Peyer's patch (tissue), 4 donors: ENCODE results near the gene MIAT. TPM values are rescaled to one million over a fixed set of nuclear protein-coding genes. Genes with fewer than 3 reads are reported as not detected.

ENCODE experiments used
- DNase-seq, 3 donors: peaks; one replicate each; pipeline ENCODE4 v3.0.0-alpha.2; 2017 to 2019
- H3K27ac ChIP-seq, 4 donors: fragments of 200-600 bp; sonication (generic); one replicate each; pipeline ENCODE4 v1.5.1; 2016 to 2019
- H3K27me3 ChIP-seq, 2 donors: fragments of 200-600 bp; sonication (generic); one replicate each; pipeline ENCODE4 v1.5.1; 2019
- H3K36me3 ChIP-seq, 3 donors: fragments of 200-600 bp; sonication (generic); one replicate each; pipeline ENCODE4 v1.5.1; 2016 to 2019
- H3K4me1 ChIP-seq, 4 donors: fragments of 200-600 bp; sonication (generic); one replicate each; pipeline ENCODE4 v1.5.1; 2016 to 2019
- H3K4me3 ChIP-seq, 4 donors: fragments of 200-600 bp; sonication (generic); 1 replicate in 3 of 4; 2 replicates in 1 of 4; pipeline ENCODE4 v1.5.1; 2016 to 2019; ENCODE audit warnings: mild to moderate bottlenecking in 1 of 4
- H3K9me3 ChIP-seq, 4 donors: fragments of 200-600 bp; sonication (generic); one replicate each; pipeline ENCODE4 v1.5.1; 2016 to 2019; ENCODE audit warnings: mild to moderate bottlenecking in 1 of 4
- CTCF ChIP-seq, 6 experiments: fragments of 450-650 bp in 4 of 6; fragments of 200-600 bp in 2 of 6; sonication (generic) in 1 of 6; IDR thresholded peaks; one replicate each; pipeline ENCODE4 v1.5.1; 2017 to 2019; ENCODE audit warnings: antibody characterized with exemption in 6 of 6, mild to moderate bottlenecking in 3 of 6, moderate library complexity in 1 of 6
- POLR2A ChIP-seq, 2 donors: fragments of 450-650 bp; IDR thresholded peaks; one replicate each; pipeline ENCODE4 v1.5.1; 2017; ENCODE audit warnings: antibody characterized with exemption in 2 of 2, mild to moderate bottlenecking in 2 of 2, moderate library complexity in 2 of 2
- total RNA-seq, 4 donors: library from RNA; depleted of rRNA; stranded (reverse); fragments of >200 nt; gene quantifications; one replicate each; pipeline ENCODE4 v1.1.0, GENCODE V29; 2016

The MIAT gene
- total RNA-seq, 4 donors from 2014 or later: 2.5 to 31.4 (median 5.9) TPM

GRCh38 chr22:26714971-26715370 is 57.6 kb downstream of the MIAT start:
- H3K36me3 ChIP-seq: peaks cover 0 to 11% (median 0%) of the 10 kb centered on the region in 3 donors
- H3K27ac ChIP-seq: no peak overlapping the region
- DNase-seq: no peak
- no peak overlapping the region for H3K4me3 ChIP-seq
- no peak for TF ChIP-seq POLR2A (IDR thresholded peaks at IDR 0.05)
- TF ChIP-seq CTCF (IDR thresholded peaks at IDR 0.05): no peak
- no peaks in the 10 kb centered on the region for H3K9me3 ChIP-seq
- no peaks in the 10 kb centered on the region for H3K27me3 ChIP-seq
- H3K4me1 ChIP-seq: no peaks in the 10 kb centered on the region

- Histone ChIP-seq H3K27me3 (no peaks in the 10 kb centered on the region), H3K4me3 (no peak overlapping the region), H3K36me3 (peaks cover 0 to 11% (median 0%) of the 10 kb centered on the region in 3 donors), H3K27ac (no peak overlapping the region), H3K9me3 (no peaks in the 10 kb centered on the region), H3K4me1 (no peaks in the 10 kb centered on the region)
- no peak for DNase-seq
- TF ChIP-seq CTCF (IDR thresholded peaks at IDR 0.05) (no peak), POLR2A (IDR thresholded peaks at IDR 0.05) (no peak)
Observed at GRCh38 chr22:26715392-26715936, 58.1 kb downstream of the MIAT start.

GRCh38 chr22:26718488-26718887 is 61.1 kb downstream of the MIAT start:
- no peak overlapping the region for H3K27ac ChIP-seq
- peaks cover 0 to 26% (median 0%) of the 10 kb centered on the region in 3 donors for H3K36me3 ChIP-seq
- no peaks in the 10 kb centered on the region for H3K27me3 ChIP-seq
- no peak for TF ChIP-seq CTCF (IDR thresholded peaks at IDR 0.05)
- no peak for TF ChIP-seq POLR2A (IDR thresholded peaks at IDR 0.05)
- no peaks in the 10 kb centered on the region for H3K4me1 ChIP-seq
- H3K9me3 ChIP-seq: no peaks in the 10 kb centered on the region
- no peak for DNase-seq
- H3K4me3 ChIP-seq: no peak overlapping the region

- Histone ChIP-seq H3K4me1 (no peaks in the 10 kb centered on the region), H3K9me3 (no peaks in the 10 kb centered on the region), H3K36me3 (peaks cover 0 to 26% (median 0%) of the 10 kb centered on the region in 3 donors), H3K4me3 (no peak overlapping the region), H3K27ac (no peak overlapping the region), H3K27me3 (no peaks in the 10 kb centered on the region)
- no peak for TF ChIP-seq CTCF (IDR thresholded peaks at IDR 0.05)
- no peak for TF ChIP-seq POLR2A (IDR thresholded peaks at IDR 0.05)
- no peak for DNase-seq
Observed at GRCh38 chr22:26718905-26719304, 61.5 kb downstream of the MIAT start.

GRCh38 chr22:26722159-26722558 is 64.8 kb downstream of the MIAT start:
- Histone ChIP-seq H3K4me3 (no peak overlapping the region), H3K27ac (no peak overlapping the region), H3K9me3 (no peaks in the 10 kb centered on the region), H3K4me1 (no peaks in the 10 kb centered on the region), H3K36me3 (peaks cover 0 to 26% (median 0%) of the 10 kb centered on the region in 3 donors), H3K27me3 (no peaks in the 10 kb centered on the region)
- DNase-seq: no peak
- no peak for TF ChIP-seq POLR2A (IDR thresholded peaks at IDR 0.05)
- TF ChIP-seq CTCF (IDR thresholded peaks at IDR 0.05): no peak

- Histone ChIP-seq H3K9me3 (no peaks in the 10 kb centered on the region), H3K4me3 (no peak overlapping the region), H3K27me3 (no peaks in the 10 kb centered on the region), H3K4me1 (no peaks in the 10 kb centered on the region), H3K36me3 (peaks cover 0 to 18% (median 0%) of the 10 kb centered on the region in 3 donors), H3K27ac (no peak overlapping the region)
- no peak for TF ChIP-seq POLR2A (IDR thresholded peaks at IDR 0.05)
- TF ChIP-seq CTCF (IDR thresholded peaks at IDR 0.05): no peak
- DNase-seq: no peak
Observed at GRCh38 chr22:26724414-26724813, 67.0 kb downstream of the MIAT start.
